Mammary epithelial cell (primary cell): ENCODE measurements around the gene IGHMBP2.
"Not testable (repeated sequence)": the region's sequence is repeated elsewhere in the genome, so short reads cannot be mapped to it uniquely, and the experiment has no call there.

ENCODE experiments used
- EZH2 ChIP-seq: IDR thresholded peaks from 2 replicates; pipeline ENCODE4 v1.6.1; 2012; ENCODE audit warnings: low read length, inconsistent platforms, borderline replicate concordance
- TF ChIP-seq, protein P1 (sequence below), 2 donors: IDR thresholded peaks in 1 of 2; conservative IDR thresholded peaks in 1 of 2; 2 replicates each; pipeline ENCODE4 v1.5.1; 2011 to 2012; ENCODE audit warnings: inconsistent platforms in 2 of 2, low read length in 2 of 2, mild to moderate bottlenecking in 2 of 2, control low read depth in 1 of 2, low read depth in 1 of 2; ENCODE audit not compliant: insufficient read depth in 1 of 2; ENCODE audit errors: extremely low read depth in 1 of 2

DNA sequence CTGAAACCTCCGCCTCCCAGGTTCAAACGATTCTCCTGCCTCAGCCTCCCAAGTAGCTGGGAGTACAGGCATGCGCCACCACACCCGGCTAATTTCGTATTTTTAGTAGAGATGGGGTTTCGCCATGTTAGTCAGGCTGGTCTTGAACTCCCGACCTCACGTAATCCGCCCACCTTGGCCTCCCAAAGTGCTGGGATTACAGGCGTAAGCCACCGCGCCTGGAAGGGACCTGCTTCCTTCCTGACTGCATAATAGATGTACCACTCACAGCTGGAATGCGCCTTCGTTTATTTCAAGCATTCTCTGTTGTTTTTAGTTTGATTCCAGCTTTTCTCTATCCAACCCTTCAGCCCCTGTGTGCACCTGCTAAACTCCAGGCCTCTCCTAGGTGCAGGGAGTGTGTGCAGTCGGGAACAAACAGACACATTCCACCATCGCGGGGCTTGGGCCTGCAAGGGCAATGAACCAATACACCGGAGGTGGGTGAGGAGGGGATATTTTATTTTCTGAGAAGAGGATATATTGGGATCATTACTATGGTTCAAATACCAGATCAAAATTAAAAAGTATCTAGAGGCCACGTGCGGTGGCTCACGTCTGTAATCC, 47.2 kb upstream of the IGHMBP2 start:
- TF ChIP-seq EZH2, result not testable (repeated sequence)
- TF ChIP-seq, protein P1, sequence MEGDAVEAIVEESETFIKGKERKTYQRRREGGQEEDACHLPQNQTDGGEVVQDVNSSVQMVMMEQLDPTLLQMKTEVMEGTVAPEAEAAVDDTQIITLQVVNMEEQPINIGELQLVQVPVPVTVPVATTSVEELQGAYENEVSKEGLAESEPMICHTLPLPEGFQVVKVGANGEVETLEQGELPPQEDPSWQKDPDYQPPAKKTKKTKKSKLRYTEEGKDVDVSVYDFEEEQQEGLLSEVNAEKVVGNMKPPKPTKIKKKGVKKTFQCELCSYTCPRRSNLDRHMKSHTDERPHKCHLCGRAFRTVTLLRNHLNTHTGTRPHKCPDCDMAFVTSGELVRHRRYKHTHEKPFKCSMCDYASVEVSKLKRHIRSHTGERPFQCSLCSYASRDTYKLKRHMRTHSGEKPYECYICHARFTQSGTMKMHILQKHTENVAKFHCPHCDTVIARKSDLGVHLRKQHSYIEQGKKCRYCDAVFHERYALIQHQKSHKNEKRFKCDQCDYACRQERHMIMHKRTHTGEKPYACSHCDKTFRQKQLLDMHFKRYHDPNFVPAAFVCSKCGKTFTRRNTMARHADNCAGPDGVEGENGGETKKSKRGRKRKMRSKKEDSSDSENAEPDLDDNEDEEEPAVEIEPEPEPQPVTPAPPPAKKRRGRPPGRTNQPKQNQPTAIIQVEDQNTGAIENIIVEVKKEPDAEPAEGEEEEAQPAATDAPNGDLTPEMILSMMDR (conservative IDR thresholded peaks at IDR 0.05 in 1 of 2, IDR thresholded peaks at IDR 0.05 in 1 of 2; ENCODE audit: extremely low read depth in 1 of 2, insufficient read depth in 1 of 2, low read depth in 1 of 2, low read length in 2 of 2), result not testable (repeated sequence)
